ENCODE results near the gene KDF1.
A peak's percentile ranks its signal among the peaks of the same experiment; 100 is the strongest.

The KDF1 gene

DNA sequence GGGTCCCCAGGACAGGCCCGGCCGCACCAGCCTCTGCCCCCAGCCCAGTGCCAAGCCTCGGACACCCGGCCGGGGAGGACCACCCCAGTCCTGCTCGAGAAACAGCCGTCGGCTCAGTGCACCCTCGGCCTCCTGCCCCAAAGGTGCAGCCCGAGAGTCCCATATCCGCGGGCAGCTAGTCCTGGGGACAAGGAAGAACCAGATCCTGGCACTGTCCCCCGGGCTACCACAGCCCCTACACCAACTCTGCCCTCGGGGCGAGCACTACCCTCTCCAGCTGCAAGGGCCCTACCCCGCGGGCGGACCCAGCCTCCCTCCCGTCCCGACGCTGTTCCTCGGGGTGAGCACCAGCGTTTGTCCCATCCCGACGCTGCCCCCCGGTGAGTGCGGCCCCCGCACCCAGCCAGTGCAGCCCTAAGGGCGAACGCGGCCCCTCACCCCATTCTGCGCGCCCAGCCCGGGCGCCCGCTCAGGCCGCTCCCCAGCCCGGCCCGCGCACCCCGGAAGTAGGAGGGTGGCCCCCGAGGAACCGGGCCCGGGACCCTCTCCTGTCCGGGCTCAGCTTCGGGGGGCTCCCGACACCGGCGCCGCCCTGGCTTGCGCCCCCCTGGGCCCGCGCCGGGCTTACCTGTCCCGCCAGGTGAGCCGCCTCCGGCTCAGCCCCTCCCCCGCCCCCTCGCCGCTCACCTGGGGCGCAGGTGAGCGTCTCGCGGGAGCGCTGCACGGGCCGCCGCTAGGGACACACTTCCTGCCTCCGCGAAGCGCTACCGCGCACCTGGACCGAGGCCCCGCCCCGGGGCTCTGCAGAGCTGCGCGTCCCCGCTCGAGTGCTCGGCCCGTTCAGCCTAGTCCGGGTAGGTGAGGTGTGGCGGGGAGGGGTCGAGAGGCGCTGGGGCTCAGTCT, at the start of gene KDF1:
Gene KDF1 (minus strand): TSS at position 747 of the 903 bp plus-strand sequence. CDS start 8,088 bp downstream, outside the sequence.
- peak; percentile 66 for DNase-seq

DNA sequence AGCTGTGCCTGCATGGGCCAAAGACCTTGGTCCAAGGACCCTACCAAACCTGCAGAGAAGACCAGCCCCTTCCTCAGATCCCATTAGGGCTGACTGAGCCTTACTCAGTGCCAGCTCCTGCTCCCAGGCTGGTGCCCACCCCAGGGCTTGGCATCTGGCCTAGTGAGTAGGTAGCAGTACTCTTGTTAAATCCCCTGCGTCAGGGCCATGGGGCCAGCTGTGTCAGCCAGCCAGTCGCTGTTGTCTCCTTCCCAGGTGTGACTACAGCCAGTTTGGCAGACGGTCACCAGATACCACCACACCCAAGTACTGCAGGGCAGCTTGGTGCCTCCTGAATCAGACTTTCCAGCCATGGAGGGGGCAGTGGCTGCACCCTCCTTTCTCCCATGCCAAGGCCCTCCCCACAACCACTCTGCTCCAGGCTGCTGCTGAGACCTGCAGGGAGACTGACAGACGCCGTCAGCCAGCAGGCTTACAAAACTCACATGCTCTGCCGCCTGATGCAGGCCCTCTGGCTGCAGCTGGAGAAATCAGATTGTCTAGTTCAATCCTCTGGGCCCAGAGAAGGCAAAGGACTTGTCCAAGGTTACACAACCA, 49.4 kb upstream of the KDF1 start:
- no peak for DNase-seq

GRCh38 chr1:27007909-27008582, 47.8 kb upstream of the KDF1 start:
- DNase-seq: no peak

DNA sequence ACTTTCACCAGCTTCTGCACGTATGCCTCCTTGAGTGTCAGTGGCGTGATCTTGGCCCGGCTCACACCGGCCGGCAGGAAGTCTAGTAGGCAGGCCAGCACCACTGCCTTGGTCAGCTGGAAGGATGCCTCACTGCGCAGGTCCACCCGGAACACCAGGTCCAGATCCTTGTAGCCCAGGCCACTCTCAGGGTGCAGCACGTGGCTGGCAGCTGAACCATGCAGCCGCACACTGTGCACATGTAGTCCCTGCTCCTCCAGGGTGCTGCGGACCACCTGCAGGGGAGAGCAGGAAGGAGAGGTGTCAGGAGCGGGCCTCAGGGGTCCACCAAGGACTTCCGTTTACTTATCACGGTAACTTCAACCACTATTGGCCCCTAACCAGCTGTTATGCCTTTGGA, 46.4 kb upstream of the KDF1 start:
- DNase-seq: no peak

- DNase-seq: no peak
These were observed 45.6 kb upstream of the KDF1 start for GRCh38 chr1:27005648-27006496.

DNA sequence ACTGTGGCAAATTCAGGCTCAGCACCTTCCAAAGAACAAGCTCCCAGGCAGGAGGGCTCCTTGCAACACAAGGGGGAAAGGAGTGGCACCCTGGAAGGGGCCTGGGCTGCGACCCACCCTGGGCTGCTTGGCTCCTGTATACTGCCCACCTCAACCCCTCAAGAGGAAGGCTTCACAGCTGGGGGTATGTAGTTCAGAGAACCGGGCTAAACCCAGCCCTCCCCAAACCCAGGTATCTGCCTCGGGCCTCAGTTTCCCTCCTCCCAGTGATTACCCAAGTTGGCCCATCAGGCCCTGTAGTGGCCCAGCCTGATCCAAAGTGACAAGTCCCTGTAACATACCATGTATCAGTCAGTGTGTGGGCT, 44.9 kb upstream of the KDF1 start:
- no peak for DNase-seq

DNA sequence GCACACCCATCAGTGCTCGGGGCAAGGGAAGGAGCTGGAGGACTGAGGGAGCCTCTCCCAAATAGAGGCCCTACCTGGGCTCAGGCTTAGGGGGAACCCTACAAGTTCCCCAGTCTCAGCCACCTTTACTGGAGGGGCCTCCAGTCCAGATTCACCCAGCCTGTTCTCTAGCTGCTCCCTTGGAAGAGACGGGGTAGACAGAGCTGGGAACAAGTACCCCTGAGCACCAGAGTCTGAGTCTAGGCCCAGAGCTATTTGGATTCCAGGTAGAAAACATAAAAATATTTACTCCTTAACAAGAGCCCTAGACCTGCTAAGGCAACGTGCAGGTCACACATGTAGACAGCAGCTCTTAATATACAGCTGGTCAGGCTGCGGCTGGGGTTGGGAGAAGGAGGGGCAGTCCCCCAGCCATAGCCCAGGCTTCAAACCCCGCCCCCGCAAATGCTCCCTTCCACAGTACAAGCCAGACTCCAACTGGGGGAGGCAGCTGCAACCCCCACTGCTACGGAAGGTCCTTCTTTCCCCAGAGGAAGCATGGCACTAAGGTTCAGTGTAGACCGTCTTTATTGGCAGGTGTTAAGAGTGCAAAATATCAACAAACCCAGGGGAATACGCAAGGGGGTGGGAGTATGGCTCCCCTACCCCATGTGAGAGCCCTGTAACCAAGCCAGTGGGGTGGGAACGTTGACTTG, 44.4 kb upstream of the KDF1 start:
- DNase-seq: no peak

- no peak for DNase-seq
These were observed 43.6 kb upstream of the KDF1 start for GRCh38 chr1:27003745-27004470.

- DNase-seq: peak; percentile 38
These were observed 41.5 kb upstream of the KDF1 start for GRCh38 chr1:27001570-27002360.

DNA sequence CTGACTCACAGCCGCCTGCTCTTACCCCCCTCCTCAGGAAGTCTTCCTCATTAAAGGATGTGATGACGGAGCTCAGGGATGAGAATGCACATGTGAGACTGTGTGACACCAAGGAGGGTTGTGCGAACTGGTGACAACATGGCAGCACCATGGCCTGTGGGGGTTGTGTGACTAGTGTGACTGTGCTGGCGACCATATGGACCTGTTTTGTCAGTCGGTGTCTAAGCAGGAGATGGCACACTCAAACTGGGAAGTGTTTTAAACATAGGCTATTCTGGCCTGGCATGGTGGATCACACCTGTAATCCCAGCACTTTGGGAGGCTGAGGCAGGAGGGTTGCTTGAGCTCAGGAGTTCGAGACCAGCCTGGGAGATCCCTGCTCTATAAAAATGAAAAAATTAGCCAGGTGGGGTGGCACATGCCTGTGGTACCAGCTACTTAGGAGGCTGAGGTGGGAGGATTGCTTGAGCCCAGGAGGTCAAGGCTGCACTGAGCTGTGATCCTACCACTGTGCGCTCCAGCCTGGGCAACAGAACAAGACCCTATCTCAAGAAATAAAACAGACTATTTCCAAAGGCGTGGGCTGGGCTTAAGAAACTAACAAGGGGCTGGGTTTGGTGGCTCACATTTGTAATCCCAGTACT, 40.7 kb upstream of the KDF1 start:
- DNase-seq: no peak

DNA sequence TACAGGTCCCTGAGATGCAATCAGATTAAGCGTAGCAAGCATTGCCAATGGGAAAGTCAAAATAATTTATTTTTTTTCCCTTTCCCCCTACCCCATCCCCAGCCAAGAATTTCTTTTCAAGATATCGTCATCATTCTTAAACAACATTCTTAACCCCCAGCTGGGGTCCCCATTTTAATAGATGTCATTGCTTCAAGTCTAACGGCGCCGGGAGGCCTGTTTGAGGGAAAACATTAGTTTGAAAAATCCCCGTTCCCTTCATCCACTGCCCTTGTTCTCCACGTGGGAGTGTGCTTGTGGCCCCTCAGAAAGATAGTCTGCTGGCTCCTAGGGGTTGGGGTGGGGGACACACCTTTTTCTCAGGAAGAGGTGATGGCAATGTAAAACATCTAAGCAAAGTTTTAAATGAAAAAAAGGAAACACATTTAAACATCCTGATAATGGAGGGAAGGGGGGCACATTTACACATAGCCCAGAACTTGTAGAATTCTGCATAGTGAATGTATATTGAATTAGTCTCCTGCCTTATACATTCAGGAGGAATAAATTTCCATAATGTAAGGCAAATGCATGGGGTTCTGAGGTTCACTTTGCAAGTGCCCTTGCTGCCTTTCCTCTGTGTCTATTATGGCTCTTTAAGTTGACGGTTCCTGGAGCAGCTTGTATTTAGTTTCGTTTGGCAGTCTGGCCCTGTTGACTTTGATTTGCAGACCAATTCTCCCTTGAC, 40.0 kb upstream of the KDF1 start:
- no peak for DNase-seq

DNA sequence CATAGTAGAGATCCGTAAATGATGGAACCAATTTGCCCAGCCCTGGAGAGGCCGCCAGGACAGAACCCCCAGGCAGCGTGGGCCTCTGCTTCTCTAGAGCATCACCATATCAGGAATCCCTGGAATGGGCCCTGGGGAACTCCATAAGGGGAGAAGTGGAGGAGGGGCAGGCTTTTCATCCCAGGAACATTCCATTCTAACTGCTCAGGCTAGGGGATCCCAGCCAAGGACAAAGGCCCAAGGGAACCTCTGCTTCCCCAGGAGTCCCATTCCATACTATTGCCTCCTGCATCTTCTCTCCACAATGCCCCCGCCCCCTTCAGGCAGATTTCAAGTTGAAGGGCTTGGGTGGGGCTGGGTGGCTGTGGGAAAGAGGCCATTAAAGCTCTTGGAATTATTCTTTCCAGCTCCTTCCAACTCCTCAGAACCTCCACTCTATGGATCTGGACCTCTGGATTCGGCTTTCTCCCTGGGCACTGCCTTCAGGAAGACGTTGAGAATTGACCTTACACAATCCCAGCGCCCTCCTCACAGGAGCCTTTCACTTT, 39.2 kb upstream of the KDF1 start:
- no peak for DNase-seq

- no peak for DNase-seq
These were observed 38.4 kb upstream of the KDF1 start for GRCh38 chr1:26998429-26999300.

DNA sequence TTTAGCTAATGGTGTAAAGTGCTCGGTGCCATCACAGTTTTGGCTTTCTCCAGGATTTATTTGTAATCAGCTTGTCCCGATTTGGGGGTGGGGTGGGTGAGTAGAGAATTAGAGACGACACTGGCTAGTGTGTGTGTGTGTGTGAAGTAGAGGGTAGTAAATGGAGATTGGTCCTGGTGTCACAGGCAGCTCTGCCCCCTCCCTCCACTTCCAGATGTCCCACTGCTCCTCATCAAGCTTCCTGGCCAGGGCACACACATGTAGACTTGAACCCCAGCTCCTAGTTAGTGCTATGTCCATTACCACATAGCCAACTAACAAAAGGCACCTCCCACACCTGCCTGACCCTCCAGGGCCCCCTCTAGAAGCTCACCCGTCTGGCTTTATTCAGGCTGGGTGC, 36.4 kb upstream of the KDF1 start:
- no peak for DNase-seq

DNA sequence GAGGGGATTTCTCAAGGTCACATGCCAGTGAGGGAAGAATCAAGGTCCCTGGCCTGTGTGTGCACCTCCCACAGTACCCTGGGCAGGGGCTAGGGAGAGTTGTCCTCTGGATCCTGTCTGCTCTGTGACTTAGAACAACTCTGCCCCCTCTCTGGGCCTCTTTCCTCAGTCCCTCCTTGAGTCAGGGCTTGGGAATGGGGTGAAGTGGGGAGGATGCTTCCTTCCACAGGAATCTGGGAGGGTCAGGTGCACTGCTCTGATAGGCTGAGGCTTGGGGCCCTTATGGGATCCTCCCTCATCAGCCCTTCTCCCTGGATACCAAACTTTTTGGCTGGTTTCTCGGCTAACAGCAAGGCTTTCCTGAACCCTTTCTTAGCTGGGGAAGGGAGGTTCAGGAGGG, 35.8 kb upstream of the KDF1 start:
- no peak for DNase-seq

DNA sequence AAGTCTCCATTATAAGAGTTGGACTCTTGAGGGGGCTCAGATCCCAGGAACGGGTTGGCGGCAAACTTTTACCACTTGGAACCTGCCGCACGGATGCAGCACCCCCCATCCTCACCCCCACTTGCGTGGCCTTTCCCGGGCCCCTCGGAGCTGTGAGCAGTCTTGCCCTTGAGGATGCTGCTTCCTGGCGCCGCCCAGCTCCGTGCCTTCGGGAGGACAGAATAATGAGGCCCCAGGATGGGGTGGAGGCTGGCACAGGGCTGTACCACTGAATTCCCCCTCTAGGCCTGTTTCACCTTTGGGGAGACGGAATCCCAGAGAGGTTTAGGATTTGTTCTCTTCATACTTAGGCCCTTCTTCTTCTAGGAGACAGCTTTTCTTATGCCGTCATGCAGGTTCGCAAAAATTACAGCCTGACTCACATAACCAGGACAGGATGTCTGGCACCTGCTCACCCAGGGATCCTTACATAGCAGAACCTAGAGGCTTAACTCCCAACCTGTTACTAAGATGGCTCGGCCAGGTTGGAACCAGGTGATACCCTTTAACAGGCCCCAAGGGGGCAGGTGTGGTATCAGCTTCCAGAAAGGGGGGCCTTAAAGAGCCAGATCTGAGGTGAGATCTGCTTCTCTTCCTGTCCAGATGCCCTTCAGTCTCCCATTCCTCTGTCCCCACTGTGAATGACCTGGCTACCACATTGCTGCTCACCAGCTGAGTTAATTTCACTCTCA, 34.7 kb upstream of the KDF1 start:
- no peak for DNase-seq

DNA sequence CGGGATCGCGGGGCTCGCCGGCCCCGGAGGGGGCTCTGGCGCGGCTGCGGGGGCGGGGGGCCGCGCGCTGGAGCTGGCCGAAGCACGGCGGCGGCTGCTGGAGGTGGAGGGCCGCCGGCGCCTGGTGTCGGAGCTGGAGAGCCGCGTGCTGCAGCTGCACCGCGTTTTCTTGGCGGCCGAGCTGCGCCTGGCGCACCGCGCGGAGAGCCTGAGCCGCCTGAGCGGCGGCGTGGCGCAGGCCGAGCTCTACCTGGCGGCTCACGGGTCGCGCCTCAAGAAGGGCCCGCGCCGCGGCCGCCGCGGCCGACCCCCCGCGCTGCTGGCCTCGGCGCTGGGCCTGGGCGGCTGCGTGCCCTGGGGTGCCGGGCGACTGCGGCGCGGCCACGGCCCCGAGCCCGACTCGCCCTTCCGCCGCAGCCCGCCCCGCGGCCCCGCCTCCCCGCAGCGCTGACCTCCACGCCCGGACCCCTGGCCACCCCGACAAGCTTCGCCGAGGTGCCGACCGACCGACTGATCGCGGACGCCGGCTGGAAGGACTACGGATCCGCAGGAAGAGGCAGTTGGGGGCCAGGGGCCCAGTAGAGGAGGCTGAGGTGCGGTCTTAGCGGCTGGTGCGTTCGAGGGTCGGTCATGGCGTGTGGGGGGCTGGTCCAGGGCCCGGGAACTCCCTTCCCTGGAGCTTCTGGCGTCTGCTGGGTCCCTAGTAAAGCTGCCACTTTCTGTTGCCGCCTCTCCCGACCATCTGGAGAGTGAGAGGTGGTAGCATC, 33.9 kb upstream of the KDF1 start:
- no peak for DNase-seq

All from CD4-positive, alpha-beta T cell treated with Interleukin-21 for 1 hour (primary cell).